Hematopoietic multipotent progenitor cell treated with erythropoietin and hydrocortisone succinate and interleukin-3 and kit ligand, for 8 days (in vitro differentiated cells): ENCODE measurements around the gene CYP4X1.
"Not testable (repeated sequence)": the region's sequence is repeated elsewhere in the genome, so short reads cannot be mapped to it uniquely, and the experiment has no call there.

Source experiments
- DNase-seq: peaks from one replicate; pipeline ENCODE4 v3.0.0-alpha.2; 2015

CYP4X1 gene

DNA sequence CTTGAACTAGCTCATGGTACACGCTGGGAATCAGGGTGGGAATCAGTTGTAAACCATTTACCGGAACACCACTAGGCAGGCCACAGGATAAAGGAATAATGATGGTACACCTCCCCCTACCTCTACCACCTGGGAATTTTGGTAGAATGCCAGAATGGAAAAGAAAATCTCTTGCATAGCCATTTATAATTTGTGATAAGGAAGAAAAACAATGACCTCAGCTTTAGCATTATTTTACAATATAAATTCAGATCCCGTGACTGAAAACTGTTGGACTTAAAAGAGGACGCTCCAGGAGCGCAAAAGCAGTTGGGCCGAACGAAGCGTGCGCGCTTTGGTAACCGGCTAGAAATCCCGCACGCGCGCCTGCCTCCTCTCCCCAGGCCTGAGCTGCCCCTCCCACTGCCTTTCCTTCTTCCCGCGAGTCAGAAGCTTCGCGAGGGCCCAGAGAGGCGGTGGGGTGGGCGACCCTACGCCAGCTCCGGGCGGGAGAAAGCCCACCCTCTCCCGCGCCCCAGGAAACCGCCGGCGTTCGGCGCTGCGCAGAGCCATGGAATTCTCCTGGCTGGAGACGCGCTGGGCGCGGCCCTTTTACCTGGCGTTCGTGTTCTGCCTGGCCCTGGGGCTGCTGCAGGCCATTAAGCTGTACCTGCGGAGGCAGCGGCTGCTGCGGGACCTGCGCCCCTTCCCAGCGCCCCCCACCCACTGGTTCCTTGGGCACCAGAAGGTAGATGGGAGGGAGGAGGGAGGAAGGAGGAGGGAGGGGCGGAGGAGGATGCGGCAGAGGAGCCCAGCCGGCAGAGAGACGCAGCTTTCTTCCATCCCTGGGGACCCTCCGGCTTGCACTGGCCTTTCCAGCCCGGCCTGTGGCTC lies at the start of gene CYP4X1:
Gene CYP4X1, plus strand, starts transcription at position 402 of the 873 bp plus-strand sequence. Its CDS starts 149 bp downstream, at position 551.
- DNase-seq: no peak

GRCh38 chr1:46983166-46983829 lies 40.2 kb upstream of the CYP4X1 start:
- DNase-seq: no peak

DNA sequence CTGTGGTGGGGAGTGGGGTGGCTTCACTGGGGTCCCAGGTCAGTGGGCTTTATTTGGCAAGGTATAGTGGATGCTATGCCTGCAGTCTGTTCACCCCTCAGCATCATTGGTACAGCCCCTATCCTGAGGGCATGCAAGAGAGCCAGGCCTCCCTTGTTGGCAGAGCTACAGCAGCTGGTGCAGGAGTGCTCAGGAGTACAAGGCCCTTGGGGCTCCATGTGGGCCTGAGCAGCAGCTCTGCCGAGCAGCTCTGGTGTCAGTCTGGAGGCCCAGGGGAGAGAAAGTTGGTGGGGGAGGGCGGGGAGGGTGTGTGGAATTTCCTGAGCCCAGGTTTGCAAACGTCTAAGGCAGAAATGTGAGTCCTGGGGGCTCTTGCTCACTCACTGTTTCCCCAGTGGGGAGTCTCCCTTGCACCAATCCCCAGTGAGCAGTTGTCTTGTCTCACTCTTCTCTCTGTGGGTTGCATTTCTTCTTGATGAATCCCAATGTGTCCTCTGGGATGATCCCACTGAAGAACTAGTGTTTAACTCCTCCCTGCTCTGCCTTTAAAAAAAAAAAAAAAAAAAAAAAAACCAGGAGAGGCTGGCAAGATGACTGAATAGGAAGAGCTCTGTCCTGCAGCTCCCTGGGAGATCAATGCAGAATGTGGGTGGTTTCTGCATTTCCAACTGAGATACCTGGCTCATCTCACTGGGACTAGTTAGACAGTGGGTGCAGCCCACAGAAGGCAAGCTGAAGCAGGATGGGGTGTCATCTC lies 39.5 kb upstream of the CYP4X1 start:
- DNase-seq: no peak

DNA sequence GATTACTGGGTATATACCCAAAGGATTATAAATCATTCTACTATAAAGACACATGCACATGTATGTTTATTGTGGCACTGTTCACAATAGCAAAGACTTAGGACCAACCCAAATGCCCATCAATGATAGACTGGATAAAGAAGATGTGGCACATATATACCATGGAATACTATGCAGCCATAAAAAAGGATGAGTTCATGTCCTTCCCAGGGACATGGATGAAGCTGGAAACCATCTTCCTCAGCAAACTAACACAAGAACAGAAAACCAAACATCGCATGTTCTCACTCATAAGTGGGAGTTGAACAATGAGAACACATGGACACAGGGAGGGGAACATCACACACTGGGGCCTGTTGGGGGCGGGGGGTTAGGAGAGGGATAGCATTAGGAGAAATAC lies 32.9 kb upstream of the CYP4X1 start:
- not testable (repeated sequence) for DNase-seq

DNA sequence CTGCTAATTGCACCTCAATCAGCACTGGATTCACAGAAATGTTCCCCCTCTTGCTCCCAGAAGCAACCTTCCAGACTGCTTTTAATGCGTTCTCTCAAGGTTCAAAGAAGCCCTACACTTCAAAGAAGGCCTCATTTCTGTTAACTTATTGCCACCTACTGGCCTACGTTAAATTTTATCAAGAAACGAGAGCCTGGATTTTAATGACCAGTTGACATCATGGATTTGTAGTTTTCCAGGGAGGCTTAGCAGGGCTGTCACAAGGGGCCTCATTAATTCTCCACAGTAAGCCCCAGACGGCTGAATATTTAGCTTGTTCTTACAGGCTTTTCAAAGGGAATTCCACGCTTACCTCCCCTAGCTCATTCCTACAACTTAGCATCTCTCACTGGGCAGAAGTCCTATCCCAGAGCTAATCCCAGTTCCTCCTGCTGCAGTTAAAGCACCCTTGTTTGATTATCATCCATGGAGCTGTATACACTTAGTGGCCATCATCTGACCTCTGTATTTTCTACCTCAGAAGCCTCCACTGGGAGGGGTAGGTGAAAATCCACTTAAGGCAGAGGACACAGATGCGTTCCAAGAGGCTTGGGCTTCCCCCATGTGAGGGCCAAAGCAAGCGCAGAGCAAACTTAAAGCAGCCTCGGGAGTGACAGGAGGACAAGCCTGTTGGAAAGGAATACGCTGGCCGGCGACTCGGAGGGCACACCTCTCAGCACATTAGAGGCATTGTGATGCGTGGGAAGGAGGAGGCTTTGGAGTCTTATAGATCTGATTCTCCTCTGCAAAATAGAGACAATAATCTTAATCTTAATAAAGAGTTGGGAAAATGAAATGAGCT lies 32.2 kb upstream of the CYP4X1 start:
- DNase-seq: peak; percentile 13

DNA sequence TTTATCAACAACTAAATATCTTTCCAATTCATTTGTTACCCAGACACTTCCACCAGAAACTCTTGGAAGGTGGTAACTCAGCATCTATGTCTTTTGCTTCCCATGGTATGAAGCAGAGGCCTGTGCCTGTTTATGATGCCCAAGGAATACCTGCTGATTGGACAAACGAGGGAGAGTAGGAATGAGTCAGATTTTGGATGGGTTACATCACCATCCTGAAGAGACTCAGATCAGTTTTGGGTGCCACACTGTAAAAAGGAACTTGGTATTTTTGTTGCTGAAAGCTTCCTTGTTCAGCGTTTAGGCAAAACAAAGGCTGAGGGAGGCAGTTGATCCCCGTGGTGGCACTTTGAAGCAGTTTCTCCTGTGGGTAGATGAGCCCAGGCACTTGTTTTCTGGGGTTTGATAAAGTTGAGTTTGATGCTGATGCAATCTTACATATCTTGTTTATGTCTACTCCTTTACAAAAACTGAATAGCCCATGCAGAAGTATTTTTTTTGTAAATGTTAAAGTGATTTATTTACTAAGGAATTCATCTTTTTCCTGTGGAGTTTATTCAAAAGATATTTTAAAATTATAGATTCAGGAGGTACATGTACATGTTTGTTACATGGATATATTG lies 26.7 kb upstream of the CYP4X1 start:
- DNase-seq: no peak

DNA sequence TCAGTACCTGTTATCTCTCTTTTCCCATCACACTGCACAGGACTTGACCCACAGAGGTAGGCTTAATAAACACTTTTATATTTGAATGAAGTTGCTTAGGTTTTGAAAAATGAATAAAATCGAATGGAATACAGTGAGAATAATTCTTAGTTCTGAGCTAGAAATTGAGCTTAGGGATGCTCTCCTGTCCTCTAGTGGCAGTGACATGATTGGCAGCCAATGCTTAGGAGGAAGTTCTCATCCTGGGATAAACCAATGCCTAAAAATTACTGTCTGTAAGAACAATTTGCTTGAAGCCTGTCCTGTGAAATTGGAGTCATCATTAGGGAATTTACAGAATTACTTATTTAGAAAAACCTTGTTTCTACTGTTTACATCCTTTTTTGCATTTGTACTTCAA lies 21.3 kb upstream of the CYP4X1 start:
- no peak for DNase-seq

GRCh38 chr1:47003896-47004403 lies 19.5 kb upstream of the CYP4X1 start:
- DNase-seq: no peak

DNA sequence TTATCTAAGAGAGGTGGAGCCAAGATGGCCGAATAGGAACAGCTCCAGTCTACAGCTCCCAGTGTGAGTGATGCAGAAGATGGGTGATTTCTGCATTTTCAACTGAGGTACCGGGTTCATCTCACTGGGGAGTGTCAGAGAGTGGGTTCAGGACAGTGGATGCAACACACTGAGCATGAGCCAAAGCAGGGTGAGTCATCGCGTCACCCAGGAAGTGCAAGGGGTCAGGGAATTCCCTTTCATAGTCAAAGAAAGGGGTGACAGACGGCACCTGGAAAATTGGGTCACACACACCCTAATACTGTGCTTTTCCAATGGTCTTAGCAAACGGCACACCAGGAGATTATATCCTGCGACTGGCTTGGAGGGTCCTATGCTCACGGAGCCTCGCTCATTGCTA lies 17.0 kb upstream of the CYP4X1 start:
- not testable (repeated sequence) for DNase-seq

DNA sequence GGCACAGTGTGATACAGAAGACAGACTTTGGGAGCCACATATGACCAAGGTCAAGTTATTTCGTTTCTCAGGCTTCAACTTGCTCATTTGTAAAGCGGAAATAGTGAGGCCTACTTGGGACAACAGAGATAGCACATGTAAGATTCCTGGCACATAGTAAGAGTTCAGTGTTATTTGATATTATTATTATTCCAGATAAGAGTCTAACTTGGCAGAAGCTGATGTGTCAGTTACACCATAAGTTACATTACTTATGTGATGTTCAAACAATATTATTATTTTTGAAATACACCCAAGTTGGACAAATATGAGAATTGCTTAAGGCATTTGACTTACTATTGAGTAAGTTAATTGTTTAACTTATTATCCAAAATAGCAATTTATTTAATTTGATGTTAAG lies 10.2 kb upstream of the CYP4X1 start:
- DNase-seq: no peak

DNA sequence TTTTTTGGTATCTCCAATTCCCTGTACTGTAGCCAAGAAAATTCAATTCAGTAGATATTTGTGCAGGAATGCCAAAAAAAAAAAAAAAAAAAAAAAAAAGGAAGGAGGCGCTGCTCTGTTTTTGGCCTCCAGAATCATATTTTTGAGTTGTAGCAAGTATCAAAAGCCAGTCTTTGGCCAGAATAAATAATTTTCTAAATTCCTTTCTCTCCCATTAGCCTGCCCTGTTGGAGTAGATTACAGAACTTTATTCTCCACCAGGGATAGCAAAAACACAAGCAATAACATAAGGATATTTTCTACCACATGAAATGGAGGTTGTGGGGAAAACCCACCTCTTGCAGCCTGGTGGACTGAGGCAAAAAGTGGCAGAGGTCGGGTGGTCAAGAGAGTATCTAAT lies 2.4 kb upstream of the CYP4X1 start:
- DNase-seq: no peak

DNA sequence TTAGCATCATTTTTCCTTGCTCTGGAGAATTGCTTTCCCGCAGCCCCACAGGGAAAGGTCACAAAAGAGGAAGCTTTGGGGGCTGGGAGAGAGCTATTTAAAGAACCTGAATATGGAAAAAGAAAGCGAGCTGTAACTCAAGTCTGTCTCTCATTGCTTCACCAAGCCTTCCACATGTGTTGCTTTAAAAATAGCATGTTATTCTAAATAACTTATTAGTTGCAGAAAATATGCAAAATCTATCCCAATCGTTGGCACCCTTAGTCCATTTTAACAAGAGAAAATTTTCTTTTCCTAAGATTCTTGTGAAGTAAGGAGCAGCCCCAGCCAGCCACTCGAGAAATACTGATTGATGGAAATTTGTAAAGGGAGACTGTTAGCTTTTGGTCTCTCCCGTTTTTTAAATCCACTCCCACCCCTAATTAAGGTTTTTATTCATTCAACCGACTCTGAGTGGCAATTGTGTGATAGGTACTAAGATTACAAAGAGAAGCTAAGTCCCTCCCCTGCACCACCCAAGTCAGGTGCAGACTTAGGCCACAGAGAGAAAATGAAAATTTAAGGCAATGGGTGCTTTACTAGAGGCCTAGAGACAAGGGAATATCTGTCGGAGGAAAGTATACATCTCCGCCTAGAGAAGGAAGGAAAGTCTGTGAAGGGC lies 802 bp downstream of the CYP4X1 start:
- DNase-seq: no peak

- DNase-seq: no peak
These were observed 6.8 kb downstream of the CYP4X1 start for GRCh38 chr1:47030170-47030805.

GRCh38 chr1:47031059-47031458 lies 7.6 kb downstream of the CYP4X1 start:
- no peak for DNase-seq

- no peak for DNase-seq
These were observed 8.1 kb downstream of the CYP4X1 start for GRCh38 chr1:47031585-47031984.

DNA sequence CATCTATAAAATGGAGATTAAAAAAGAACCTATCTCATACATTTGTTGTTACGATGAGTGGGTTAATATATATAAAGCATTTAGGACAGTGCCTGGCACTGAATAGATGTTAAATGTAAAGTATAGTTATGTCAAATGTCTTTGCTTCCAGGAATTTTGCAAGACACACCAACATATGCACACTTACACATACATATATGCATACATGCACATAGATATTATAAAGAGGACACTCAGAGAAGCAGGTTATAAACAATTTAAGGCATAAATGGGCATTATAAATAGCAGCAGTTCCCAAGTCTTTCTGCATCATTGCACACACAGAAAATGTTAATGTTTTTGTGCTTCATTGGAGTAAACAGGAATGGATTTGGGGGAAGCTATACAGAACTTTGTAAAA lies 13.3 kb downstream of the CYP4X1 start:
- DNase-seq: no peak

DNA sequence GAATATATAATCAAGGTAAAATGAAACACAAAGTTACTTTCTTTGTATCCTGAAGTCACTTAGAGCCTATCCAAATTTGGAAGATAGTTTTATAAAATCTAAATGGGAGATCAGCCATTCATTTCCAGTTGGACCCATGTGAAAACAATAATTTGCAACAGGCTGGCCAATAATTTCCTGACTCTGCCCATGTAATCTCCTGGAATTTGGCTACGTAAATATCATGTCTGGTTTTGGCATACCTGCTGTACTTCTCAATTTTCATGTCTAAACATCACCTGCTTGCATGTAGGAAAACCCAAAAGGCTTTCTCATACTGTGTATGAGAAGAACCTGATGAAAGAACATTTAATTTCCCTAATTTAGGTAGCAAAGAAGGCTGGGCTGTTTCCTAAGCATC lies 35.9 kb downstream of the CYP4X1 start:
- no peak for DNase-seq

- no peak for DNase-seq
These were observed 43.7 kb downstream of the CYP4X1 start, which contains the start of gene CYP4Z1 for GRCh38 chr1:47067097-47067594. CYP4Z1 (plus strand) TSS chr1:47067231; CDS start chr1:47067491, 260 bp downstream.

DNA sequence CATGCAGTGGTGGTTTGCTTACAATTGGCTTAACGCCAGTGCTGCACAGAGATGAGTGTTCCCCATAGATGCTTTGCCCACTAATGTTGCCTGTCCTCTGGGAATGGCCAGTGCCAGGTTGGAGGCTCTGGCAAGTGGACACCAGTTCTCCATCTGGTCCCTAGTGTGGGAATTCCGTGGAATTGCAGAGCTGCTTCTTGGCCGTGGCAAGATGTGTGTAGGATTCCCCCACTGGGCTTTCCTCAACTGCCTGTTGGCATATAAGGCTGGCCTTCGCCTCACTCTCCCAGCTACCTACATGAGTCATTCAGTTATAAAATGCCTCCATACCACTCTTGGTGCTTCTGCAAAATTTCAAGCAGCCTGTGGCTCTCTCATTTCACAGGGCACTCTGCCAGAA lies 45.6 kb downstream of the CYP4X1 start:
- DNase-seq: not testable (repeated sequence)

DNA sequence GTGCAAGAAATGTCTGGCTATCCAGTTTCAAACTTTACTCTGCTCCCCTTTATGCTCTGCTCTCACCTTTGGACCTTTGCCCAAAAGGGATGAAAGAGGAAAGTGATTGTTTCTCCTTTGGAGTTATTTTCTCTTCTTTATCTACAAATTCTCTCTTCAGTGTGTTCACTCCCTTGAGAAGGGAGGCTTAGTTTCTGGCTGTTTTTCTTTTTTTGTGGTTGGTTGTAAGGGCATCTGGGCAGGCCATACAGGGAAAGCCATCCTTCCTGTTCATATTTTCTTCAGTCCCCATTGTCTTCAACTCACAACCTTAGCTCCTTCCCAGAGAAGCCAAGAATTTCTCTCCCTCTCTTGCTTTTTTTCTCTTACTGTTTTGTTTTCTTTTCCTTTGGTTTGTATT lies 46.0 kb downstream of the CYP4X1 start:
- not testable (repeated sequence) for DNase-seq
